MM.1S (cell line): ENCODE measurements around the gene RPL18.

ENCODE experiments used
- DNase-seq: peaks from one replicate; pipeline ENCODE4 v3.0.0-alpha.2; 2015
- H2AFZ ChIP-seq: fragments of 300-600 bp; sonication (generic); 2 replicates; pipeline ENCODE4 v1.6.0; 2016; ENCODE audit warnings: antibody characterized with exemption, low read length
- H3F3A ChIP-seq: fragments of 300-600 bp; sonication (generic); 2 replicates; pipeline ENCODE4 v1.6.1; 2016; ENCODE audit warnings: mild to moderate bottlenecking, antibody characterized with exemption, low read length, moderate library complexity, mixed read lengths; ENCODE audit not compliant: insufficient read depth
- H3K27ac ChIP-seq: fragments of 300-600 bp; sonication (generic); 2 replicates; pipeline ENCODE4 v1.5.1; 2016; ENCODE audit warnings: mild to moderate bottlenecking, low read length
- H3K27me3 ChIP-seq: fragments of 300-600 bp; sonication (generic); replicated peaks from 2 replicates; pipeline ENCODE4 v1.6.0; 2016; ENCODE audit warnings: low read length; ENCODE audit not compliant: insufficient read depth
- H3K36me3 ChIP-seq: fragments of 300-600 bp; sonication (generic); replicated peaks from 2 replicates; pipeline ENCODE4 v1.6.1; 2016; ENCODE audit warnings: mild to moderate bottlenecking, low read length, mixed read lengths; ENCODE audit not compliant: insufficient read depth
- H3K4me1 ChIP-seq: fragments of 300-600 bp; sonication (generic); 2 replicates; pipeline ENCODE4 v1.6.1; 2016; ENCODE audit warnings: low read length, mixed read lengths
- H3K4me2 ChIP-seq: fragments of 300-600 bp; sonication (generic); 2 replicates; pipeline ENCODE4 v1.6.0; 2016; ENCODE audit warnings: low read depth, low read length
- H3K4me3 ChIP-seq: fragments of 300-600 bp; sonication (generic); 2 replicates; pipeline ENCODE4 v1.5.1; 2016; ENCODE audit warnings: low read length, mixed read lengths
- H3K79me2 ChIP-seq: fragments of 300-600 bp; sonication (generic); 2 replicates; pipeline ENCODE4 v1.6.1; 2016; ENCODE audit warnings: mixed run types, low read length, mixed read lengths
- H3K9ac ChIP-seq: fragments of 300-600 bp; sonication (generic); 2 replicates; pipeline ENCODE4 v1.6.1; 2016; ENCODE audit warnings: low read length, mixed read lengths
- H3K9me2 ChIP-seq: fragments of 300-600 bp; sonication (generic); replicated peaks from 2 replicates; pipeline ENCODE4 v1.6.1; 2016; ENCODE audit warnings: mild to moderate bottlenecking, low read length, mixed read lengths; ENCODE audit not compliant: insufficient read depth
- H3K9me3 ChIP-seq: fragments of 300-600 bp; sonication (generic); replicated peaks from 2 replicates; pipeline ENCODE4 v1.6.1; 2016; ENCODE audit warnings: mild to moderate bottlenecking, low read length, mixed read lengths; ENCODE audit not compliant: insufficient read depth
- H4K20me1 ChIP-seq: fragments of 300-600 bp; sonication (generic); 2 replicates; pipeline ENCODE4 v1.6.1; 2016; ENCODE audit warnings: mild to moderate bottlenecking, low read length, moderate library complexity, mixed read lengths; ENCODE audit not compliant: insufficient read depth
- EZH2 ChIP-seq: fragments of 300-600 bp; sonication (generic); optimal IDR thresholded peaks from 2 replicates; pipeline ENCODE3; 2017; ENCODE audit warnings: low read depth, mild to moderate bottlenecking, antibody characterized with exemption, low read length, mixed read lengths
- EZH2phosphoT487 ChIP-seq: fragments of 300-600 bp; sonication (generic); IDR thresholded peaks from 2 replicates; pipeline ENCODE4 v1.6.1; 2018; ENCODE audit warnings: antibody characterized with exemption, low read length
- TF ChIP-seq, protein P1 (sequence below): fragments of 300-600 bp; sonication (generic); IDR thresholded peaks from 2 replicates; pipeline ENCODE4 v1.5.1; 2016; ENCODE audit warnings: antibody characterized with exemption, low read length, mixed read lengths

Gene RPL18

DNA sequence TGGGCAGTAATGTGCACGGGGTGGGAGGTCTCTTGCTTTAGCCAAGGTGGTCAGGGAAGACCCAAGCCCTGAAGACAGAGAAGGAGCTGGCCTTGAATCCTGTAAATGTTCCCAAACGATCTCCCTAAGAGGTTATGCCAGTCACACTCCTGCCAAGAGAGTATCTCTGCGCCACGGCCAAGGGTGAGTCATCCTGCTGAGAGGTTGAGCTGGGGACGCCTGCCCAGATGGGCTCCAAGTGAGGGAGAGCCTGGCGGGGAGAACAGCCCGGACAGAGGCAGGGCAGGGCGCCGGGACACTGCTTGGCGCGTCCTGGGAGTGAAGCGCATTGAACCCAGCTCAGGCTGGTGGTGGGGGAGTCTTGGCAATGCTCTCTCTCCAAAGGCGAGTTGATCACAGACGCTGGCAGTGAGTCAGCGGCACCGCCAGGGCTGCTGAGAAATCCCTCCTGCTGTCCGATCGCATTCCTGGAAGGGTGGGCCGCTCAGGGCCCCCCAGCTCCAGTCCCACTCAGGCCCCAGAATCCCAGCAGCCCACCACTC is 50.6 kb downstream of the RPL18 start:
- Histone ChIP-seq H3K9me3 (no peaks in the 10 kb centered on the region), H3K27ac (no peak overlapping the region), H3K4me2 (no peak overlapping the region), H3F3A (no peaks in the 10 kb centered on the region), H2AFZ (no peak overlapping the region), H3K79me2 (no peaks in the 10 kb centered on the region), H3K27me3 (peaks cover 54% of the 10 kb centered on the region), H3K36me3 (no peaks in the 10 kb centered on the region), H3K9ac (no peak overlapping the region), H3K4me3 (no peak overlapping the region), H3K4me1 (no peaks in the 10 kb centered on the region), H4K20me1 (no peaks in the 10 kb centered on the region), H3K9me2 (no peaks in the 10 kb centered on the region)
- no peak for DNase-seq
- TF ChIP-seq, protein P1, sequence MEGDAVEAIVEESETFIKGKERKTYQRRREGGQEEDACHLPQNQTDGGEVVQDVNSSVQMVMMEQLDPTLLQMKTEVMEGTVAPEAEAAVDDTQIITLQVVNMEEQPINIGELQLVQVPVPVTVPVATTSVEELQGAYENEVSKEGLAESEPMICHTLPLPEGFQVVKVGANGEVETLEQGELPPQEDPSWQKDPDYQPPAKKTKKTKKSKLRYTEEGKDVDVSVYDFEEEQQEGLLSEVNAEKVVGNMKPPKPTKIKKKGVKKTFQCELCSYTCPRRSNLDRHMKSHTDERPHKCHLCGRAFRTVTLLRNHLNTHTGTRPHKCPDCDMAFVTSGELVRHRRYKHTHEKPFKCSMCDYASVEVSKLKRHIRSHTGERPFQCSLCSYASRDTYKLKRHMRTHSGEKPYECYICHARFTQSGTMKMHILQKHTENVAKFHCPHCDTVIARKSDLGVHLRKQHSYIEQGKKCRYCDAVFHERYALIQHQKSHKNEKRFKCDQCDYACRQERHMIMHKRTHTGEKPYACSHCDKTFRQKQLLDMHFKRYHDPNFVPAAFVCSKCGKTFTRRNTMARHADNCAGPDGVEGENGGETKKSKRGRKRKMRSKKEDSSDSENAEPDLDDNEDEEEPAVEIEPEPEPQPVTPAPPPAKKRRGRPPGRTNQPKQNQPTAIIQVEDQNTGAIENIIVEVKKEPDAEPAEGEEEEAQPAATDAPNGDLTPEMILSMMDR, result no peak
- TF ChIP-seq EZH2 (no peak), EZH2phosphoT487 (no peak)
